Calu3 (cell line): Measurements from ENCODE around the gene C12orf42. TPM values are rescaled to one million over a fixed set of nuclear protein-coding genes. Genes with fewer than 3 reads are reported as not detected.
A peak's percentile ranks its signal among the peaks of the same experiment; 100 is the strongest.

ENCODE experiments used
- BruUV-seq: library from RNA; stranded (reverse); fragments of 400-500 nt; replicated peaks from 2 replicates; lab custom pipeline; 2021; lab: Mats Ljungman, UMichigan
- CTCF ChIA-PET: fragments of 300-600 bp; sonication (Branson Sonifier 250); formaldehyde crosslinking; loops from one replicate; lab custom pipeline; 2022; ENCODE audit warnings: antibody characterized with exemption; lab: Charles Lee
- DNase-seq: peaks from one replicate; pipeline ENCODE4 v3.0.0; 2022
- H3K27ac Mint-ChIP-seq: one replicate; pipeline ENCODE4 v1.8.0; 2022; ENCODE audit warnings: mixed read lengths; ENCODE audit not compliant: unreplicated experiment
- H3K27me3 Mint-ChIP-seq: one replicate; pipeline ENCODE4 v1.8.0; 2022; ENCODE audit warnings: mixed read lengths; ENCODE audit not compliant: unreplicated experiment
- H3K36me3 Mint-ChIP-seq: one replicate; pipeline ENCODE4 v1.8.0; 2022; ENCODE audit warnings: mild to moderate bottlenecking, moderate library complexity, mixed read lengths; ENCODE audit not compliant: insufficient read depth, unreplicated experiment
- H3K4me1 Mint-ChIP-seq: one replicate; pipeline ENCODE4 v1.8.0; 2022; ENCODE audit warnings: mild to moderate bottlenecking, low read depth, mixed read lengths; ENCODE audit not compliant: unreplicated experiment
- H3K4me3 Mint-ChIP-seq: one replicate; pipeline ENCODE4 v1.8.0; 2022; ENCODE audit warnings: mild to moderate bottlenecking, low read depth, moderate library complexity, mixed read lengths; ENCODE audit not compliant: unreplicated experiment
- H3K9me3 Mint-ChIP-seq: one replicate; pipeline ENCODE4 v1.8.0; 2022; ENCODE audit warnings: low read depth, mixed read lengths; ENCODE audit not compliant: unreplicated experiment
- CTCF ChIP-seq: fragments of 200-600 bp; IDR thresholded peaks from one replicate; pipeline ENCODE4 v1.8.0; 2022; ENCODE audit warnings: antibody characterized with exemption; ENCODE audit not compliant: unreplicated experiment
- intact Hi-C: fragments of 100-400 bp; cut with micrococcal nuclease; formaldehyde crosslinking; loops from one replicate; pipeline ENCODE4 v1.10.0; 2022; ENCODE audit not compliant: unreplicated experiment
- total RNA-seq: library from RNA; stranded (reverse); gene quantifications from 2 replicates; pipeline ENCODE4 v1.2.3, GENCODE V29; 2022

C12orf42 gene
- total RNA-seq, 1 experiment from 2014 or later, result not detected

DNA sequence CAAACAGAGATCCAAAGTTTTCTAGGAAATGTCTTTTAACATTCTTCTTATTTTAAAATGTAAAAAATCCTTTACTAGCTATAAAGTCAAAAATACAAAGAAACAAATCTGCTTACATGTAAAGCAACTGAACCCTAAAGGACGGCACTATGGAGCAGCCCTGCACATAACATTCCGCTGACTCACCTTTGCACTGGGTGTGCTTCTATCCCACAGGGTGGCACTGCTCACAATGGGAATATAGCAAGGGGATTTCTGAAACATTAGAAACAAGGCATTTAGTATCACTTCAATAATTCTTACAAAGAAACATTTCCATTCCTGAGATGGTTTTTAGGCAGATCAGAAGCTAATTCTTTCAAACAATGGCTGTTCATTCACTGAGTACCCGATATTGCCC, 94.3 kb downstream of the C12orf42 start:
- intact Hi-C loops, result loop anchor here (2.0 kb wide), 1 partner anchor 147 kb away; no protein-coding TSS in a partner anchor
- Mint-ChIP-seq H3K36me3 (no peaks in the 10 kb centered on the region), H3K4me1 (no peaks in the 10 kb centered on the region)

GRCh38 chr12:103399986-103400385, 95.8 kb downstream of the C12orf42 start:
- no TSS peak for BruUV-seq
- peaks cover 5% of the 10 kb centered on the region for H3K9me3 Mint-ChIP-seq

More for the DNA sequence above, 94.3 kb downstream of the C12orf42 start:
- no peak overlapping the region for H3K4me3 Mint-ChIP-seq
- H3K9me3 Mint-ChIP-seq, result peaks cover 4% of the 10 kb centered on the region
- peak; percentile 15 for DNase-seq
- TF ChIP-seq CTCF, result no peak
- CTCF ChIA-PET, result no interaction called here
- H3K27me3 Mint-ChIP-seq, result peaks cover 7% of the 10 kb centered on the region
- no TSS peak for BruUV-seq
- H3K27ac Mint-ChIP-seq, result no peak overlapping the region

GRCh38 chr12:103397536-103397935, 98.2 kb downstream of the C12orf42 start:
- H3K9me3 Mint-ChIP-seq, result peaks cover 7% of the 10 kb centered on the region
- CTCF ChIA-PET, result no interaction called here
- no peaks in the 10 kb centered on the region for H3K4me1 Mint-ChIP-seq
- H3K27me3 Mint-ChIP-seq, result no peaks in the 10 kb centered on the region
- no peak overlapping the region for H3K4me3 Mint-ChIP-seq
- intact Hi-C loops, result no loop called here
- DNase-seq, result no peak
- no TSS peak for BruUV-seq
- H3K27ac Mint-ChIP-seq, result no peak overlapping the region
- no peaks in the 10 kb centered on the region for H3K36me3 Mint-ChIP-seq
- TF ChIP-seq CTCF, result no peak

More at GRCh38 chr12:103399986-103400385, 95.8 kb downstream of the C12orf42 start:
- Mint-ChIP-seq H3K27ac (no peak overlapping the region), H3K4me3 (no peak overlapping the region), H3K36me3 (no peaks in the 10 kb centered on the region), H3K4me1 (no peaks in the 10 kb centered on the region), H3K27me3 (no peaks in the 10 kb centered on the region)
- TF ChIP-seq CTCF, result no peak
- intact Hi-C loops, result loop anchor here (2.0 kb wide), 1 partner anchor 149 kb away; no protein-coding TSS in a partner anchor
- CTCF ChIA-PET, result interaction anchor here (0.5 kb wide), 1 partner anchor 490 kb away, joined by 3 read pairs; no protein-coding TSS in a partner anchor
- DNase-seq, result no peak

- Mint-ChIP-seq H3K9me3 (peaks cover 13% of the 10 kb centered on the region), H3K4me1 (no peaks in the 10 kb centered on the region), H3K27ac (no peak overlapping the region), H3K27me3 (no peaks in the 10 kb centered on the region), H3K36me3 (no peaks in the 10 kb centered on the region), H3K4me3 (no peak overlapping the region)
- intact Hi-C loops, result no loop called here
- no peak for DNase-seq
- TF ChIP-seq CTCF, result no peak
- no TSS peak for BruUV-seq
- CTCF ChIA-PET, result no interaction called here
Measured at GRCh38 chr12:103392722-103393121, 103.0 kb downstream of the C12orf42 start.
